Esophagus muscularis mucosa (tissue), 4 donors: ENCODE results near the gene ZNF627. TPM values are rescaled to one million over a fixed set of nuclear protein-coding genes. Genes with fewer than 3 reads are reported as not detected.
A peak's percentile ranks its signal among the peaks of the same experiment; 100 is the strongest.

ENCODE experiments used
- DNase-seq: peaks from one replicate; pipeline ENCODE4 v3.0.0-alpha.2; 2017; ENCODE audit errors: extremely low spot score
- H3K27ac ChIP-seq, 4 donors: fragments of 200-600 bp; sonication (generic); replicated peaks in 1 of 4; 1 replicate in 3 of 4; 2 replicates in 1 of 4; pipeline ENCODE4 v1.5.1; 2016 to 2019; ENCODE audit warnings: mild to moderate bottlenecking in 1 of 4
- H3K27me3 ChIP-seq, 4 donors: fragments of 200-600 bp; sonication (generic); one replicate each; pipeline versions ENCODE4 v1.5.1 to v1.6.0; 2016 to 2019
- H3K36me3 ChIP-seq, 4 donors: fragments of 200-600 bp; sonication (generic); one replicate each; pipeline ENCODE4 v1.5.1; 2016 to 2019
- H3K4me1 ChIP-seq, 4 donors: fragments of 200-600 bp; sonication (generic); one replicate each; pipeline ENCODE4 v1.5.1; 2016 to 2019
- H3K4me3 ChIP-seq, 4 donors: fragments of 200-600 bp; sonication (generic); 1 replicate in 2 of 4; 2 replicates in 2 of 4; pipeline ENCODE4 v1.5.1; 2016 to 2019; ENCODE audit warnings: mild to moderate bottlenecking in 4 of 4, moderate library complexity in 1 of 4
- H3K9me3 ChIP-seq, 4 donors: fragments of 200-600 bp; sonication (generic); 1 replicate in 3 of 4; 2 replicates in 1 of 4; pipeline ENCODE4 v1.5.1; 2016 to 2019
- EP300 ChIP-seq: sonication (generic); formaldehyde crosslinking; IDR thresholded peaks from one replicate; pipeline ENCODE4 v1.6.1; 2017; ENCODE audit warnings: antibody characterized with exemption
- POLR2A ChIP-seq: fragments of 450-650 bp; IDR thresholded peaks from one replicate; pipeline ENCODE4 v1.6.1; 2017; ENCODE audit warnings: antibody characterized with exemption, moderate library complexity, mild to moderate bottlenecking, low read depth
- POLR2AphosphoS5 ChIP-seq, 2 donors: sonication (generic); formaldehyde crosslinking; IDR thresholded peaks; one replicate each; pipeline ENCODE4 v1.6.1; 2017; ENCODE audit warnings: antibody characterized with exemption in 2 of 2
- WGBS: methylation state at CpG from one replicate; pipeline ENCODE4 v1.1.5; 2018; 5-methylcytosine and 5-hydroxymethylcytosine counted together
- intact Hi-C: fragments of 100-400 bp; cut with DNase I; formaldehyde crosslinking; loops from one replicate; pipeline ENCODE4 v1.15.1; 2023
- total RNA-seq, 4 donors: library from RNA; depleted of rRNA; stranded (reverse); fragments of >200 nt; gene quantifications; one replicate each; pipeline versions ENCODE4 v1.1.0 to v1.2.1, GENCODE V29; 2016
- TF ChIP-seq, protein P1 (sequence below), 3 experiments: fragments of 200-600 bp in 2 of 3; fragments of 450-650 bp in 1 of 3; sonication (generic) in 2 of 3; IDR thresholded peaks; one replicate each; pipeline ENCODE4 v1.5.1; 2017 to 2019; ENCODE audit warnings: antibody characterized with exemption in 3 of 3, mild to moderate bottlenecking in 2 of 3, moderate library complexity in 1 of 3

ZNF627 gene
- 10 to 100 TPM in 1 of 4 donors, 1 to 10 TPM in 3; 7.8 to 10.2 (median 7.9) TPM for total RNA-seq

DNA sequence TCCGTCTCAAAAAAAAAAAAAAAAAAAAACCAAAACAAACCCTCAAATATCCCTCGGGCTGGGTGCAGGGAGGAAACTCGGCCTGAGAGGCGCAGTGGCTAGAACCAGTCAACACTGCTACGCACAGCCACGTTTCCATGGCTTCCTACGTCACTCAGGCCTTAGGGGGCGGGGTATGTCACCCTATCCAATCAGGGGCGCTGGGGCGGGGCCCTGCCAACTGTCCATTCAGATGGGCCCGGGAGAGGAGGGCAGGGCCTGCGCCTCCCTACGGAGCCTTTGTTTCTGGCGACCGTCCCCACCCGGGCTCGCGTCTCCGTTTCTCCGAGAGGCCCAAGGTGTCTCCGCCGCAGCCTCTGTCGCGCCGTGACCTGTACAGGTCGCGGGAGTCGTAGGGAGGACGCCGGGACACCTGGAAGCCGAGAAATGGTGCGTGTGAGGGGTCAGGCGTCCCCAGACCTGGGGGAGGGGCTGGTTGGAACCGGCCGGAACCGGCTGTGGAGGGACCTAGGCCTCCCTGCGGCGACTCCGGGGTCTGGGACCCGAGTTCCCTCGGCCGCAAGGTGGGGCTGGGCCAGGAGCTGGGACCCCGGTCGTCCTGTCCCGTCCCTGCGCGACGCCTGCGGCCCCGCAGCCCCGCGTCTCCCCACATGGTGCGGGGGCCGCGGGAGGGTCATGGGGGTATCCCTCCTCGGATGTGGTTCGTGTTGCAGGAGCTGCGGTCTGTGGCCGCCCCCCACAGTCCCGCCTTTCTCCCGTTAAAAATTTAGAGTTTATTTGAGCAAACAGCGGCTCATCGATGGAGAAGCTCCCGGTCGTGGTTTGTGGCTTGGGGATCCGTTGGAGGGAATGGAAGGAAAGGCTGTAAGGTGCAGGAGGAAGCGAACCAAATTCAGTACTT is at the start of gene ZNF627:
Gene ZNF627, plus strand, starts transcription at position 282 of the 901 bp plus-strand sequence. Its CDS starts 145 bp downstream, at position 427.
- H3K9me3 ChIP-seq: no peaks in the 10 kb centered on the region
- peak within 1 kb of the TSS; percentile 86 to 93 (median 92) for H3K27ac ChIP-seq
- WGBS: 1% methylated on average over 19 of the region's 67 CpGs
- H3K27me3 ChIP-seq: no peaks in the 10 kb centered on the region
- intact Hi-C loops: no loop called here
- peak; percentile 100 for DNase-seq
- peak within 1 kb of the TSS; percentile 71 to 97 (median 90) for H3K4me3 ChIP-seq
- peaks cover 10 to 42% (median 36%) of the 10 kb centered on the region in 4 donors for H3K4me1 ChIP-seq
- TF ChIP-seq POLR2A (peak; percentile 76), POLR2AphosphoS5 (IDR thresholded peaks at IDR 0.05) (peak; percentile 96 to 98), EP300 (no peak)
- TF ChIP-seq, protein P1, sequence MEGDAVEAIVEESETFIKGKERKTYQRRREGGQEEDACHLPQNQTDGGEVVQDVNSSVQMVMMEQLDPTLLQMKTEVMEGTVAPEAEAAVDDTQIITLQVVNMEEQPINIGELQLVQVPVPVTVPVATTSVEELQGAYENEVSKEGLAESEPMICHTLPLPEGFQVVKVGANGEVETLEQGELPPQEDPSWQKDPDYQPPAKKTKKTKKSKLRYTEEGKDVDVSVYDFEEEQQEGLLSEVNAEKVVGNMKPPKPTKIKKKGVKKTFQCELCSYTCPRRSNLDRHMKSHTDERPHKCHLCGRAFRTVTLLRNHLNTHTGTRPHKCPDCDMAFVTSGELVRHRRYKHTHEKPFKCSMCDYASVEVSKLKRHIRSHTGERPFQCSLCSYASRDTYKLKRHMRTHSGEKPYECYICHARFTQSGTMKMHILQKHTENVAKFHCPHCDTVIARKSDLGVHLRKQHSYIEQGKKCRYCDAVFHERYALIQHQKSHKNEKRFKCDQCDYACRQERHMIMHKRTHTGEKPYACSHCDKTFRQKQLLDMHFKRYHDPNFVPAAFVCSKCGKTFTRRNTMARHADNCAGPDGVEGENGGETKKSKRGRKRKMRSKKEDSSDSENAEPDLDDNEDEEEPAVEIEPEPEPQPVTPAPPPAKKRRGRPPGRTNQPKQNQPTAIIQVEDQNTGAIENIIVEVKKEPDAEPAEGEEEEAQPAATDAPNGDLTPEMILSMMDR (IDR thresholded peaks at IDR 0.05): peak; percentile 18 to 50 (median 48)
- H3K36me3 ChIP-seq: peaks cover 0 to 2% (median 0%) of the 10 kb centered on the region in 4 donors

DNA sequence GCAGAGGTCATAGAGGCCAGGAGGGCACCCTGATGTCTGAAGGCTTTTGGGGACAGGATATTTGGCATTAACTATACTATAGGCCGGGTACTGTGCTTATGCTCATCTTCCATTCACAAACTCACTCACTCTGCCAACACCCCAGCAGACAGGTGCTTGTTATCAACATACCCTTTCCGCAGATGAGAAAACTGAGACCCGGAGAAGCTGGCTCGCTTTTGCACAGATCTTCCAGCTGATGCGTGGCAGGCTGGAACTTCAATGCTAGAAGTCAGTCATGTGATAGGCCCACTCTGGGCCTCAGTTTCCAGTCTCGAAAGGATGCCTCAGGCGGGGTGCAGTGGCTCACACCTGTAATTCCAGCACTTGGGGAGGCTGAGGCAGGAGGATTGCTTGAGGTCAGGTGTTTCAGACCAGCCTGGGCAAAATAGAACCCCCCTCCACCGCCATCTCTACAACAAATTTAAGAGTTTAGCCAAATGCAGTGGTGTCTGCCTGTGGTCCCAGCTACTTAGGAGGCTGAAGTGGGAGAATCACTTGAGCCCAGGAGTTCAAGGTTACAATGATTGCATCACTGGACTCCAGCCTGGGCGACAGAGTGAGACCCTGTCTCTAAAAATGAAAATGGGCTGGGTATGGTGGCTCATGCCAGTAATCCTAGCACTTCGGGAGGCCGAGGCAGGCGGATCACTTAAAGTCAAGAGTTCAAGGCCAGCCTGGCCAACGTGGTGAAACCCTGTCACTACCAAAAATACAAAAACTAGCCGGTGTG is 49.2 kb upstream of the ZNF627 start:
- Histone ChIP-seq H3K27me3 (no peaks in the 10 kb centered on the region), H3K9me3 (no peaks in the 10 kb centered on the region), H3K27ac (peak overlapping the region; percentile 2 to 83 (median 44)), H3K36me3 (peaks cover 45 to 86% (median 60%) of the 10 kb centered on the region in 4 donors), H3K4me3 (no peak overlapping the region), H3K4me1 (peaks cover 0 to 86% (median 63%) of the 10 kb centered on the region in 4 donors)
- intact Hi-C loops: no loop called here
- WGBS: 84% methylated on average over 12 of the region's 14 CpGs
- no peak for DNase-seq
- TF ChIP-seq POLR2AphosphoS5 (IDR thresholded peaks at IDR 0.05) (peak in 1 of 2 donors; percentile 22), EP300 (no peak)

DNA sequence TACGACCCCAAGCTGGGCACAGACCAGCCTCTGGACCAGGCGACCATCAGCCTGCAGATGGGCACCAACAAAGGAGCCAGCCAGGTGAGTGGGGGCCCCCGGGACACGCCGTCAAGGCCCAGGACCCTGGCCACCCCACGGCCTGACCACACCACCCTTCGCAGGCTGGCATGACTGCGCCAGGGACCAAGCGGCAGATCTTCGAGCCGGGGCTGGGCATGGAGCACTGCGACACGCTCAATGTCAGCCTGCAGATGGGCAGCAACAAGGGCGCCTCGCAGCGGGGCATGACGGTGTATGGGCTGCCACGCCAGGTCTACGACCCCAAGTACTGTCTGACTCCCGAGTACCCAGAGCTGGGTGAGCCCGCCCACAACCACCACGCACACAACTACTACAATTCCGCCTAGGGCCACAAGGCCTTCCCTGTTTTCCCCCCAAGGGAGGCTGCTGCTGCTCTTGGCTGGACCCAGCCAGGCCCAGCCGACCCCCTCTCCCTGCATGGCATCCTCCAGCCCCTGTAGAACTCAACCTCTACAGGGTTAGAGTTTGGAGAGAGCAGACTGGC is 47.8 kb upstream of the ZNF627 start:
- intact Hi-C loops: no loop called here
- DNase-seq: no peak
- peaks cover 0 to 72% (median 50%) of the 10 kb centered on the region in 4 donors for H3K4me1 ChIP-seq
- 83% methylated on average over 11 of the region's 24 CpGs for WGBS
- H3K27ac ChIP-seq: peak overlapping the region; percentile 2 to 90 (median 86)
- H3K36me3 ChIP-seq: peaks cover 56 to 90% (median 70%) of the 10 kb centered on the region in 4 donors
- TF ChIP-seq EP300: no peak
- TF ChIP-seq, protein P1 (IDR thresholded peaks at IDR 0.05): no peak
- TF ChIP-seq POLR2AphosphoS5 (IDR thresholded peaks at IDR 0.05): peak in 1 of 2 donors; percentile 60
- TF ChIP-seq POLR2A: no peak
- H3K27me3 ChIP-seq: no peaks in the 10 kb centered on the region
- no peaks in the 10 kb centered on the region for H3K9me3 ChIP-seq
- no peak overlapping the region for H3K4me3 ChIP-seq

DNA sequence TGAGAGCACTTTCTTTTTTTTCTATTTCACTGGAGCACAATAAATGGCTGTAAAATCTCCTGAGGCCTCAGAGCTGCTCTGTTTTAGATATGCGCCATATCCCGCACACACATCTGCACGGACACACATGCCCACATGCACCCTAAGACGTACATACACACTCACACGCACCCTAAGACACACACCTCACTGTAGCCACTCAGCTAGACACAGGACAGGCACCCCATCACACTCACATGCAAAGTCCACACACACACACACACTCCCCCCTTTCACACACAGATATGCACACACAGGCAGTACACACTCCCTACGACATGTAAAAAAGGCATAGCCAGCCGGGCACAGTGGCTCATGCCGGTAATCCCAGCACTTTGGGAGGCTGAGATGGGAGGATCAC is 47.0 kb upstream of the ZNF627 start:
- Histone ChIP-seq H3K4me1 (peaks cover under 1 to 65% (median 43%) of the 10 kb centered on the region in 4 donors), H3K4me3 (no peak overlapping the region), H3K27me3 (no peaks in the 10 kb centered on the region), H3K27ac (peak overlapping the region; percentile 83 to 90 (median 89)), H3K9me3 (no peaks in the 10 kb centered on the region), H3K36me3 (peaks cover 58 to 89% (median 74%) of the 10 kb centered on the region in 4 donors)
- DNase-seq: no peak
- intact Hi-C loops: no loop called here
- TF ChIP-seq, protein P1 (IDR thresholded peaks at IDR 0.05): no peak
- TF ChIP-seq EP300 (no peak), POLR2A (no peak), POLR2AphosphoS5 (IDR thresholded peaks at IDR 0.05) (peak in 1 of 2 donors; percentile 36)
- 85% methylated on average over 8 of the region's 8 CpGs for whole genome bisulfite sequencing
